Endothelial cell of umbilical vein (primary cell): ENCODE results near the gene ADAMTS17. TPM values are rescaled to one million over a fixed set of nuclear protein-coding genes. Genes with fewer than 3 reads are reported as not detected.

ENCODE experiments used
- BruUV-seq: library from RNA; stranded (reverse); fragments of 400-500 nt; replicated peaks from 2 replicates; lab custom pipeline; 2021; lab: Mats Ljungman, UMichigan
- CTCF ChIA-PET: fragments of 300-600, 350-600 bp; sonication (Branson Sonifier 250); formaldehyde crosslinking; loops from one replicate; lab custom pipeline; 2021; ENCODE audit warnings: antibody characterized with exemption, inconsistent platforms; lab: Charles Lee
- POLR2A ChIA-PET: fragments of 300-600, 350-600 bp; sonication (Branson Sonifier 250); formaldehyde crosslinking; loops from one replicate; lab custom pipeline; 2021; ENCODE audit warnings: antibody characterized with exemption, inconsistent platforms; lab: Charles Lee
- DNase-seq: peaks from one replicate; pipeline ENCODE4 v3.0.0-alpha.2; 2011; ENCODE audit warnings: low read depth, low spot score
- FAIRE-seq: peaks from 2 replicates; lab custom pipeline; 2011; peaks lifted over from hg19 to GRCh38; lab: Jason Lieb, UNC
- H2AFZ ChIP-seq: 2 replicates; pipeline ENCODE4 v1.6.0; 2012; ENCODE audit warnings: low read depth, low read length, control low read depth, inconsistent platforms
- H3K27ac ChIP-seq: 2 replicates; pipeline ENCODE4 v1.5.1; 2011; ENCODE audit warnings: low read depth, mild to moderate bottlenecking, control low read depth, low read length, moderate library complexity; ENCODE audit not compliant: insufficient read depth
- H3K27me3 ChIP-seq, 2 experiments: 2 replicates each; pipeline versions ENCODE4 v1.6.0 to v1.6.1; 2011; ENCODE audit warnings: low read length in 2 of 2, mixed read lengths in 1 of 2; ENCODE audit not compliant: control insufficient read depth in 2 of 2, insufficient read depth in 2 of 2
- H3K36me3 ChIP-seq, 2 experiments: 2 replicates in 1 of 2; 3 replicates in 1 of 2; pipeline ENCODE4 v1.5.1; 2011; ENCODE audit warnings: low read length in 2 of 2, mild to moderate bottlenecking in 1 of 2, moderate library complexity in 1 of 2; ENCODE audit not compliant: control insufficient read depth in 2 of 2, insufficient read depth in 2 of 2; ENCODE audit errors: extremely low read depth in 1 of 2
- H3K4me1 ChIP-seq: 3 replicates; pipeline ENCODE4 v1.5.1; 2011; ENCODE audit warnings: mild to moderate bottlenecking, low read length; ENCODE audit not compliant: control insufficient read depth, insufficient read depth; ENCODE audit errors: extremely low read depth
- H3K4me2 ChIP-seq: 2 replicates; pipeline ENCODE4 v1.6.1; 2011; ENCODE audit warnings: low read length, control low read depth, mixed read lengths; ENCODE audit not compliant: insufficient read depth
- H3K4me3 ChIP-seq, 3 experiments: fragments of 200-600 bp in 1 of 3; sonication (generic), shearing (Covaris generic) in 1 of 3; replicated peaks in 1 of 3; 2 replicates each; pipeline ENCODE4 v1.5.1; 2011 to 2016; ENCODE audit warnings: control low read depth in 3 of 3, low read length in 3 of 3, mild to moderate bottlenecking in 2 of 3, inconsistent platforms in 1 of 3, low read depth in 1 of 3, moderate library complexity in 1 of 3; ENCODE audit not compliant: insufficient read depth in 1 of 3
- H3K79me2 ChIP-seq: 2 replicates; pipeline ENCODE4 v1.6.0; 2012; ENCODE audit warnings: low read length, inconsistent platforms; ENCODE audit not compliant: control insufficient read depth, insufficient read depth
- H3K9ac ChIP-seq: replicated peaks from 2 replicates; pipeline ENCODE3; 2011; ENCODE audit warnings: low read length, control low read depth; ENCODE audit not compliant: insufficient read depth; ENCODE audit errors: extremely low read depth
- H3K9me1 ChIP-seq: replicated peaks from 3 replicates; pipeline ENCODE4 v1.6.0; 2011; ENCODE audit warnings: mild to moderate bottlenecking, low read length; ENCODE audit not compliant: control insufficient read depth, insufficient read depth; ENCODE audit errors: extremely low read depth
- H3K9me3 ChIP-seq: replicated peaks from 2 replicates; pipeline ENCODE4 v1.5.1; 2012; ENCODE audit warnings: low read length, inconsistent platforms; ENCODE audit not compliant: control insufficient read depth, insufficient read depth
- H4K20me1 ChIP-seq: replicated peaks from 2 replicates; pipeline ENCODE3; 2011; ENCODE audit warnings: mild to moderate bottlenecking, low read length; ENCODE audit not compliant: control insufficient read depth, insufficient read depth; ENCODE audit errors: extremely low read depth
- CTCF ChIP-seq, 2 donors: IDR thresholded peaks; 1 replicate in 1 of 2; 2 replicates in 1 of 2; pipeline ENCODE4 v1.5.1; 2011; ENCODE audit warnings: low read length in 2 of 2, mild to moderate bottlenecking in 2 of 2, moderate library complexity in 2 of 2, control low read depth in 1 of 2, inconsistent platforms in 1 of 2, low read depth in 1 of 2; ENCODE audit not compliant: insufficient read depth in 1 of 2; ENCODE audit errors: extremely low read depth in 1 of 2
- EZH2 ChIP-seq: IDR thresholded peaks from 2 replicates; pipeline ENCODE4 v1.6.1; 2012; ENCODE audit warnings: borderline replicate concordance, low read depth, mild to moderate bottlenecking, moderate library complexity, low read length, inconsistent platforms; ENCODE audit not compliant: severe bottlenecking
- FOS ChIP-seq: IDR thresholded peaks from 2 replicates; pipeline ENCODE4 v1.6.1; 2011; ENCODE audit warnings: mild to moderate bottlenecking, low read length, moderate library complexity, borderline replicate concordance; ENCODE audit not compliant: insufficient read depth
- GATA2 ChIP-seq: IDR thresholded peaks from 2 replicates; pipeline ENCODE4 v1.7.0; 2011; ENCODE audit warnings: low read depth, mild to moderate bottlenecking, moderate library complexity, mixed read lengths, low read length; ENCODE audit not compliant: insufficient read length, insufficient read depth
- JUN ChIP-seq: IDR thresholded peaks from 2 replicates; pipeline ENCODE4 v1.6.1; 2011; ENCODE audit warnings: borderline replicate concordance, low read depth; ENCODE audit not compliant: insufficient read length, insufficient read depth
- MAX ChIP-seq: IDR thresholded peaks from 2 replicates; pipeline ENCODE4 v1.6.1; 2011; ENCODE audit not compliant: insufficient read depth, insufficient read length
- MYC ChIP-seq: IDR thresholded peaks from one replicate; pipeline ENCODE4 v1.6.1; 2011; ENCODE audit warnings: mild to moderate bottlenecking, low read depth, low read length
- POLR2A ChIP-seq: IDR thresholded peaks from 2 replicates; pipeline ENCODE4 v1.6.1; 2012; ENCODE audit warnings: low read depth, mild to moderate bottlenecking, control low read depth, low read length
- POLR2AphosphoS5 ChIP-seq: IDR thresholded peaks from 2 replicates; pipeline ENCODE4 v1.6.1; 2012; ENCODE audit warnings: low read depth, mild to moderate bottlenecking, control low read depth, low read length, moderate library complexity; ENCODE audit not compliant: insufficient read depth
- dilution Hi-C: fragments of 300-500 bp; cut with MboI; formaldehyde crosslinking; loops from one replicate; pipeline ENCODE4 v1.15.0; 2019; ENCODE audit warnings: low sequenced_read_pairs; ENCODE audit not compliant: extremely low pct_ligation_motif_present
- intact Hi-C: fragments of 100-400 bp; cut with micrococcal nuclease; formaldehyde crosslinking; loops from one replicate; pipeline ENCODE4 v1.10.0; 2022
- polyA plus RNA-seq, 4 experiments: library from polyadenylated mRNA; depleted of rRNA in 3 of 4; stranded (reverse) in 3 of 4; unstranded in 1 of 4; fragments of >200 nt; gene quantifications; 2 replicates each; pipeline versions ENCODE4 v1.2.1 to v1.2.3, GENCODE V29; 2011 to 2012; ENCODE audit warnings: missing spikeins in 1 of 4
- total RNA-seq: library from RNA; stranded (reverse); gene quantifications from 2 replicates; pipeline ENCODE4 v1.2.3, GENCODE V29; 2021

ADAMTS17 gene
- total and polyA plus RNA-seq, 2 donors (not counting 3 experiments of a cell fraction or from before 2014, with no cell fraction given) = 0.12 TPM; not detected in 1

- DNase-seq (no peak), FAIRE-seq (no peak)
- POLR2A ChIA-PET = no interaction called here
- Histone ChIP-seq H4K20me1 (no peaks in the 10 kb centered on the region), H3K4me3 (no peak overlapping the region), H3K9ac (no peak overlapping the region), H3K4me2 (no peak overlapping the region), H3K4me1 (peaks cover 18% of the 10 kb centered on the region), H3K27ac (no peak overlapping the region), H2AFZ (no peak overlapping the region), H3K36me3 (no peaks in the 10 kb centered on the region), H3K9me1 (no peaks in the 10 kb centered on the region), H3K79me2 (no peaks in the 10 kb centered on the region), H3K27me3 (no peaks in the 10 kb centered on the region), H3K9me3 (no peaks in the 10 kb centered on the region)
- CTCF ChIA-PET = no interaction called here
- dilution Hi-C loops = no loop called here
- BruUV-seq = no TSS peak
- intact Hi-C loops = no loop called here
- TF ChIP-seq FOS = no peak
- no peak for TF ChIP-seq MYC
- no peak for TF ChIP-seq JUN
- no peak for TF ChIP-seq MAX
- TF ChIP-seq POLR2A = no peak
- no peak for TF ChIP-seq POLR2AphosphoS5
- TF ChIP-seq CTCF (IDR thresholded peaks at IDR 0.05; ENCODE audit: extremely low read depth in 1 of 2, insufficient read depth in 1 of 2, low read depth in 1 of 2, low read length in 2 of 2) = no peak
- no peak for TF ChIP-seq EZH2
- TF ChIP-seq GATA2 = no peak
Measured at GRCh38 chr15:100116416-100117190, 225.2 kb downstream of the ADAMTS17 start.
